Right lobe of liver (tissue), 6 donors: ENCODE data around the gene FAM174B. TPM values are rescaled to one million over a fixed set of nuclear protein-coding genes. Genes with fewer than 3 reads are reported as not detected.
A peak's percentile ranks its signal among the peaks of the same experiment; 100 is the strongest.

Experiments
- ATAC-seq, 4 donors: fragments of 200-7000 bp; cut with Tn5 transposase; one replicate each; pipeline ENCODE4 v1.9.1; 2020; ENCODE audit warnings: mild to moderate bottlenecking in 4 of 4, moderate library complexity in 4 of 4
- DNase-seq, 3 donors: peaks; one replicate each; pipeline ENCODE4 v3.0.0-alpha.2; 2020
- H3K27ac ChIP-seq, 3 donors: fragments of 200-600 bp; one replicate each; pipeline ENCODE4 v1.8.0; 2022
- H3K27me3 ChIP-seq, 2 donors: fragments of 200-600 bp; one replicate each; pipeline ENCODE4 v1.8.0; 2022
- H3K36me3 ChIP-seq, 4 donors: fragments of 200-600 bp; sonication (generic) in 1 of 4; one replicate each; pipeline versions ENCODE4 v1.5.1 to v1.8.0; 2017 to 2022; ENCODE audit warnings: control low read depth in 1 of 4
- H3K4me1 ChIP-seq, 4 donors: fragments of 200-600 bp; sonication (generic) in 1 of 4; one replicate each; pipeline versions ENCODE4 v1.5.1 to v1.8.0; 2017 to 2022; ENCODE audit warnings: control low read depth in 1 of 4
- H3K4me3 ChIP-seq, 3 donors: fragments of 200-600 bp; one replicate each; pipeline ENCODE4 v1.8.0; 2022
- H3K9me3 ChIP-seq, 4 donors: fragments of 200-600 bp; sonication (generic) in 1 of 4; one replicate each; pipeline versions ENCODE4 v1.5.1 to v1.8.0; 2017 to 2022; ENCODE audit warnings: control low read depth in 1 of 4
- POLR2A ChIP-seq: fragments of 450-650 bp; IDR thresholded peaks from one replicate; pipeline ENCODE4 v1.6.1; 2017; ENCODE audit warnings: antibody characterized with exemption, mild to moderate bottlenecking
- WGBS: methylation state at CpG from one replicate; pipeline ENCODE4 v1.1.6; 2018; ENCODE audit warnings: low coverage, low lambda C conversion rate; ENCODE audit not compliant: insufficient coverage; ENCODE audit errors: missing lambda C conversion rate; 5-methylcytosine and 5-hydroxymethylcytosine counted together
- intact Hi-C, 2 donors: fragments of 100-400 bp; cut with DNase I; formaldehyde crosslinking; loops; one replicate each; pipeline versions ENCODE4 v1.11.2 to v1.14.1; 2022
- total RNA-seq, 6 experiments: library from RNA; depleted of rRNA in 2 of 6; stranded (reverse); fragments of >200 nt in 2 of 6; fragmentation: NEBNext Ultra II Directional in 3 of 6; extraction: Animal tissue kit (Norgen Biotek cat#: 25700) in 3 of 6; gene quantifications; one replicate each; pipeline versions ENCODE4 v1.1.0 to v1.2.4, GENCODE V29; 2016 to 2023
- TF ChIP-seq, protein P1 (sequence below), 4 donors: fragments of 200-600 bp in 3 of 4; fragments of 450-650 bp in 1 of 4; IDR thresholded peaks; one replicate each; pipeline versions ENCODE4 v1.5.1 to v1.8.0; 2016 to 2022; ENCODE audit warnings: antibody characterized with exemption in 4 of 4, mild to moderate bottlenecking in 2 of 4
- donor health status: DM: no; HTN: yes; CAD: no.
- donor health status: DM: no; HTN: no; CAD: no.
- donor health status: DM: no; HTN: no; CAD: no.
- donor health status: DM: no; HTN: yes; CAD: no.
- donor health status: DM: no; HTN: yes; CAD: no.

FAM174B gene
- total RNA-seq, 6 experiments from 2014 or later, result 2.0 to 11.9 (median 4.7) TPM

DNA sequence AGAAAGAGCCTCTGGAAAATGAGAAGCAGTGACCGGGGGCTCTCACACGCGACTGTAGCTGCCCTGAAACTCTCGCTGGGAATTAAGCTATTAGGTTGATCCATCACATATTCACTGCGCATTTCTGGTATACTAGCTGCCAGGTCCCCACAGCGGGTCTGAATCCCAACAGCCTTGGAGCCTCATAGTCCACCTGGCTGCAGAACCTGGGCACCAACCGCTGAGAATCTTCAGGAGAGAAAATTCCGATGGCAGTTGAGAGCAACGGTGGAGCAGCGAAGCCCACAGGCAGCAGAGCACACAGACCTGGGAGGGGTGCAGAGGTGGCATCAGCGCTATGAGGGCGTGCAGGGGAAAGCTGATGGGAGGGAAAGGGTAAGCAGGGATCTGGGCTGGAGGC, 75.1 kb downstream of the FAM174B start:
- Histone ChIP-seq H3K4me3 (no peak overlapping the region), H3K27ac (no peak overlapping the region), H3K36me3 (no peaks in the 10 kb centered on the region), H3K9me3 (no peaks in the 10 kb centered on the region), H3K4me1 (no peaks in the 10 kb centered on the region), H3K27me3 (no peaks in the 10 kb centered on the region)
- ATAC-seq, result no peak
- WGBS, result 79% methylated on average over 7 of the region's 12 CpGs
- DNase-seq, result no peak
- TF ChIP-seq POLR2A, result no peak
- TF ChIP-seq, protein P1, sequence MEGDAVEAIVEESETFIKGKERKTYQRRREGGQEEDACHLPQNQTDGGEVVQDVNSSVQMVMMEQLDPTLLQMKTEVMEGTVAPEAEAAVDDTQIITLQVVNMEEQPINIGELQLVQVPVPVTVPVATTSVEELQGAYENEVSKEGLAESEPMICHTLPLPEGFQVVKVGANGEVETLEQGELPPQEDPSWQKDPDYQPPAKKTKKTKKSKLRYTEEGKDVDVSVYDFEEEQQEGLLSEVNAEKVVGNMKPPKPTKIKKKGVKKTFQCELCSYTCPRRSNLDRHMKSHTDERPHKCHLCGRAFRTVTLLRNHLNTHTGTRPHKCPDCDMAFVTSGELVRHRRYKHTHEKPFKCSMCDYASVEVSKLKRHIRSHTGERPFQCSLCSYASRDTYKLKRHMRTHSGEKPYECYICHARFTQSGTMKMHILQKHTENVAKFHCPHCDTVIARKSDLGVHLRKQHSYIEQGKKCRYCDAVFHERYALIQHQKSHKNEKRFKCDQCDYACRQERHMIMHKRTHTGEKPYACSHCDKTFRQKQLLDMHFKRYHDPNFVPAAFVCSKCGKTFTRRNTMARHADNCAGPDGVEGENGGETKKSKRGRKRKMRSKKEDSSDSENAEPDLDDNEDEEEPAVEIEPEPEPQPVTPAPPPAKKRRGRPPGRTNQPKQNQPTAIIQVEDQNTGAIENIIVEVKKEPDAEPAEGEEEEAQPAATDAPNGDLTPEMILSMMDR (IDR thresholded peaks at IDR 0.05), result no peak
- intact Hi-C loops, result no loop called here

DNA sequence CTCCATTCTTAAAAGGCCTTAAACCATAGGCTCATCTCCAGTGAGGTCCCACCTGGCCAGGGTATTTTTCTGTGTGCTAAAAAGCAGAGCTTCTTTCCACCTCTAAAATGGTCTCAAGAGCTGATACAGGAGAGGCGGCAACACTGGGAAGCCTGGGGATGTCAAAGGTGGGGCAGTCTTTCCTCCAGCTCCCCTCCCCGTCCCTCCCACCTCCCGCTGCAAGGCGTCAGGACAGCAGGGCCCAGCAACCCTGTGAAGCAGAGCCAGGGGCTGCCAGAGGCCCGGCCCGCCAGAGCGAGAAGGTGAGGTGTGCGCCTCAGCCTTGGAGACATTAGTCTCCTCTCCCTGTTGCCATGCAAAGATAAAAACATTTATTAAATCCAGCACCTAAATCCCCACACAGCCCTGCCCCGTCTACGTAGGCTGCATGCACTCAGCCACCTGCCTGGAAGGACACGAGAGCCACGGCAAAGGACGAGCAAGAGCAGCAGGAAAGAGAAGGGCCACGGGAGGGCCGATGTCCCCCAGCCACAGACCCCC, 75.6 kb downstream of the FAM174B start:
- Histone ChIP-seq H3K27me3 (no peaks in the 10 kb centered on the region), H3K36me3 (no peaks in the 10 kb centered on the region), H3K4me1 (no peaks in the 10 kb centered on the region), H3K27ac (no peak overlapping the region), H3K9me3 (no peaks in the 10 kb centered on the region), H3K4me3 (no peak overlapping the region)
- DNase-seq, result no peak
- no peak for ATAC-seq
- TF ChIP-seq, protein P1 (IDR thresholded peaks at IDR 0.05), result no peak
- no peak for TF ChIP-seq POLR2A
- intact Hi-C loops, result no loop called here
- no CpG with 5 or more reads among the region's 15 CpGs for WGBS

DNA sequence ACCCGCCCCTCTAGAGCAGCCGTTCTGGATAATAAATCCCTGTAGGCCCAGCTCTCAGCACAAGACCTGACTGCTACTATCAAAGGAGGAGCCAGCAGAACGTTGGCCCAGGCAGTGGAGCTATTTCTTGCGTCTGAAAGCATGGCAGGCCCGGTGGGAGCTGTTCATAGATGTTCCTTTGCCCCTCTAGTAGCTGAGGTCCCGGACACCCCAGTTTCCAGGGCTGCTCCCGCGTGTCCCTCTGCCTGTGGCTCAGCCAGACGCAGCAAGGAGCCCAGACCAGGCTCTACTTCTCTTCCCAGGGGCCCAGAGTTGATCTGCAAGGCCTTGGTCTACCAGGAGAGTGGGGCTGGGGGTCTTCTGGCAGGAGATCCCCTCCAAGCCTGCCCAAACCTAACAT, 76.1 kb downstream of the FAM174B start:
- no peak for ATAC-seq
- intact Hi-C loops, result no loop called here
- no peaks in the 10 kb centered on the region for H3K9me3 ChIP-seq

GRCh38 chr15:92578096-92578835, 77.3 kb downstream of the FAM174B start:
- ATAC-seq (peak in 2 of 4 donors; percentile 25 to 38), DNase-seq (no peak)
- TF ChIP-seq, protein P1 (IDR thresholded peaks at IDR 0.05), result no peak
- no peak for TF ChIP-seq POLR2A
- Histone ChIP-seq H3K36me3 (no peaks in the 10 kb centered on the region), H3K27me3 (no peaks in the 10 kb centered on the region), H3K9me3 (no peaks in the 10 kb centered on the region), H3K27ac (no peak overlapping the region), H3K4me1 (no peaks in the 10 kb centered on the region), H3K4me3 (no peak overlapping the region)
- intact Hi-C loops, result no loop called here
- 65% methylated on average over 9 of the region's 12 CpGs for WGBS

More for the DNA sequence above, 76.1 kb downstream of the FAM174B start:
- H3K27ac ChIP-seq, result no peak overlapping the region
- no peak for TF ChIP-seq POLR2A
- TF ChIP-seq, protein P1 (IDR thresholded peaks at IDR 0.05), result no peak
- 73% methylated on average over 2 of the region's 9 CpGs for WGBS
- DNase-seq, result no peak
- H3K27me3 ChIP-seq, result no peaks in the 10 kb centered on the region
- no peaks in the 10 kb centered on the region for H3K4me1 ChIP-seq
- H3K36me3 ChIP-seq, result no peaks in the 10 kb centered on the region
- H3K4me3 ChIP-seq, result no peak overlapping the region
